Kidney (tissue), 14 donors: ENCODE data around the gene IL13RA1. TPM values are rescaled to one million over a fixed set of nuclear protein-coding genes. Genes with fewer than 3 reads are reported as not detected.
"Not testable (repeated sequence)": the region's sequence is repeated elsewhere in the genome, so short reads cannot be mapped to it uniquely, and the experiment has no call there.

Experiments used
- DNase-seq, 5 donors: peaks; one replicate each; pipeline ENCODE4 v3.0.0-alpha.2; 2013 to 2020
- FAIRE-seq: peaks from 2 replicates; lab custom pipeline; 2012; peaks lifted over from hg19 to GRCh38; lab: Jason Lieb, UNC
- H3K27ac ChIP-seq, 2 donors: one replicate each; pipeline ENCODE4 v1.7.0; 2013; ENCODE audit warnings: low read depth in 2 of 2, low read length in 2 of 2, inconsistent platforms in 1 of 2
- H3K27me3 ChIP-seq: one replicate; pipeline ENCODE4 v1.7.1; 2013; ENCODE audit warnings: low read length, inconsistent platforms; ENCODE audit not compliant: control insufficient read depth, insufficient read depth
- H3K36me3 ChIP-seq, 3 donors: one replicate each; pipeline versions ENCODE4 v1.7.0 to v1.7.1; 2013; ENCODE audit warnings: low read length in 3 of 3, control low read depth in 1 of 3, inconsistent platforms in 1 of 3; ENCODE audit not compliant: insufficient read depth in 3 of 3, control insufficient read depth in 2 of 3
- H3K4me1 ChIP-seq, 3 donors: one replicate each; pipeline versions ENCODE4 v1.7.0 to v1.7.1; 2013; ENCODE audit warnings: low read length in 3 of 3, inconsistent platforms in 1 of 3, low read depth in 1 of 3; ENCODE audit not compliant: control insufficient read depth in 2 of 3, insufficient read depth in 2 of 3
- H3K4me3 ChIP-seq, 3 donors: one replicate each; pipeline versions ENCODE4 v1.7.0 to v1.8.1; 2013; ENCODE audit warnings: low read length in 3 of 3, control low read depth in 1 of 3, inconsistent platforms in 1 of 3
- H3K9ac ChIP-seq, 3 donors: one replicate each; pipeline versions ENCODE4 v1.7.0 to v1.7.1; 2013; ENCODE audit warnings: low read length in 3 of 3, control low read depth in 1 of 3, inconsistent platforms in 1 of 3
- H3K9me3 ChIP-seq, 3 donors: one replicate each; pipeline versions ENCODE4 v1.7.0 to v1.7.1; 2013; ENCODE audit warnings: low read length in 3 of 3, control low read depth in 1 of 3, inconsistent platforms in 1 of 3; ENCODE audit not compliant: control insufficient read depth in 2 of 3, insufficient read depth in 1 of 3
- intact Hi-C: fragments of 100-400 bp; cut with DNase I; formaldehyde crosslinking; loops from one replicate; pipeline ENCODE4 v1.11.1; 2022
- polyA plus RNA-seq: library from polyadenylated mRNA; stranded (reverse); fragments of 350-450 nt; fragmentation: Illumina TruSeq; extraction: RNeasy Lipid Tissue Mini Kit (QIAGEN cat#74804); gene quantifications from one replicate; pipeline ENCODE4 v1.2.3, GENCODE V29; 2014; ENCODE audit warnings: low read depth, low replicate concordance; ENCODE audit not compliant: insufficient read depth
- total RNA-seq: library from RNA; stranded (reverse); fragmentation: NEBNext Ultra II Directional; extraction: Animal tissue kit (Norgen Biotek cat#: 25700); gene quantifications from one replicate; pipeline ENCODE4 v1.2.1, GENCODE V29; 2021
- TF ChIP-seq, protein P1 (sequence below): IDR thresholded peaks from 3 replicates; pipeline ENCODE4 v1.5.1; 2012; ENCODE audit warnings: mild to moderate bottlenecking, moderate library complexity, borderline replicate concordance; ENCODE audit not compliant: insufficient read depth; ENCODE audit errors: extremely low read depth
- donor health status: control.
- donor health status: control.
- donor health status: control.
- donor health status: control.
- donor health status: control.
- donor health status: DM: yes; HTN: yes; CAD: no.
- donor health status: Normal renal cell carcinoma (clear cell type).

IL13RA1 gene
- total and polyA plus RNA-seq, 2 donors from 2014 or later = 26.5 to 79.8 TPM

DNA sequence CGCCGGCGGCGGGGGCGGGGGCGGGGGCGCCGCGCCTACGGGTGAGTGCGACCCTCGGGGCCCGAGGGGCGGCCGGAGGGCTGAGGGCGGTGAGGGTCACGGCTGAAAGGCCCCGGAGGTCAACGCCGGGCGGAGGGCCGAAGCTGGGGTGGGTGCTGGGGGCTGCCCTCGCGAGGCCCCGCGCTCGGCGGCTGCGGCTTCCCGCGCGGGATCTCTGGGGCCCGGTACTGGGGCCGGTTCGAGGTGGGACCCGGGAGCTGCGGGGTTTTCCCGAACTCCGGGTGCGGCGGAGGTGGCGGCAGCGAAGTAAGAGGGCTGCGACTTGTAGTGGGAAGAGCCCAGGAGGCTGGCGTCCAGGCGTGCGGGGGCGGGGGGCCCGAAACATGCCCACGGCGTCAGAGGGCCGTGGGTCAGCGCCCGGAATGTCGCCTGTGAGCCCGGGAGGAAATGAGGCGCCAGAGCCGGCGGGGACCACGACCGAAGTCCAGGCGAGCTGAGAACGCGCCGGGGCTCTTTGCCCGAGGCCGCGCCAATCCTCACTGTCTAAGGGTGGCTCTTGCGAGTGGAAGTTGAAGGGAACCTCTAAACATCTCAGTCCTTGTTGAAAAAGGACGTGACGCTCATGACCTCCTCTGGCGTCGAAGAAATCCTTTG, 407 bp downstream of the IL13RA1 start:
- intact Hi-C loops = no loop called here
- peak; percentile 41 to 89 (median 61) for DNase-seq

DNA sequence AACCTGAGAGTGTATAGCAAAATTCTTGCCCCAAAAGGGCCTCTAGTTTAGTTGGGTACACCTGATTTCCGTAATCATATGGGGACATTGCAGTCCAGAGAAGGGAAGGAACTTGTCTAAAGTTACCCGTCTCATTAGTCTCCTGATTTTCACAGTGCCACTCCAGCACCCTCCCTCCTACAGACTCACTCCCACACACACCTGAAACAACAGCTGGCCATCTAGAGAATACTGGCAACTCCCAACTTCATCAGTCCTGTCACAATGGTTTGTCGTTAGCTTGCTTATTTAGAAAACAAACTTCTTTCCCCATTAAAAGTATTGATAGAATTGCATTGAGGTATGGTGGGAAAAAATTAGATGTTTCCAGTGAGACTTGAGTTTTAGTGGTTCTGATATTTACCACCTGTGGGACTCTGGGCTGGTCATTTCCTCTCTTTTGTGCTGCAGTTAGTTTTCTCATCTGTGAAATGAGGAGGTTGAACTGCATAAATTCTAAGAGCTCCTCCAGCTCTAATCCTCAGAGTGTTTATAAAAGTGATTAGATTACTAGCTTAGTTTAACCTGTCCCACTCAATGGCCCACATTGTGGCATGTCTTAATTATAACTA, 1.7 kb downstream of the IL13RA1 start:
- FAIRE-seq (no peak), DNase-seq (peak in 4 of 5 donors; percentile 63 to 80 (median 70))
- H3K36me3 ChIP-seq = no peaks in the 10 kb centered on the region
- intact Hi-C loops = no loop called here
- no peaks in the 10 kb centered on the region for H3K9me3 ChIP-seq
- H3K27me3 ChIP-seq = no peaks in the 10 kb centered on the region
- H3K27ac ChIP-seq = peak overlapping the region; percentile 34 to 85
- peak overlapping the region in 1 of 3 donors; percentile 67 for H3K9ac ChIP-seq
- TF ChIP-seq, protein P1, sequence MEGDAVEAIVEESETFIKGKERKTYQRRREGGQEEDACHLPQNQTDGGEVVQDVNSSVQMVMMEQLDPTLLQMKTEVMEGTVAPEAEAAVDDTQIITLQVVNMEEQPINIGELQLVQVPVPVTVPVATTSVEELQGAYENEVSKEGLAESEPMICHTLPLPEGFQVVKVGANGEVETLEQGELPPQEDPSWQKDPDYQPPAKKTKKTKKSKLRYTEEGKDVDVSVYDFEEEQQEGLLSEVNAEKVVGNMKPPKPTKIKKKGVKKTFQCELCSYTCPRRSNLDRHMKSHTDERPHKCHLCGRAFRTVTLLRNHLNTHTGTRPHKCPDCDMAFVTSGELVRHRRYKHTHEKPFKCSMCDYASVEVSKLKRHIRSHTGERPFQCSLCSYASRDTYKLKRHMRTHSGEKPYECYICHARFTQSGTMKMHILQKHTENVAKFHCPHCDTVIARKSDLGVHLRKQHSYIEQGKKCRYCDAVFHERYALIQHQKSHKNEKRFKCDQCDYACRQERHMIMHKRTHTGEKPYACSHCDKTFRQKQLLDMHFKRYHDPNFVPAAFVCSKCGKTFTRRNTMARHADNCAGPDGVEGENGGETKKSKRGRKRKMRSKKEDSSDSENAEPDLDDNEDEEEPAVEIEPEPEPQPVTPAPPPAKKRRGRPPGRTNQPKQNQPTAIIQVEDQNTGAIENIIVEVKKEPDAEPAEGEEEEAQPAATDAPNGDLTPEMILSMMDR = no peak
- peak overlapping the region; percentile 28 to 70 (median 69) for H3K4me3 ChIP-seq
- peaks cover 0 to 15% (median 4%) of the 10 kb centered on the region in 3 donors for H3K4me1 ChIP-seq

More for the DNA sequence above, 407 bp downstream of the IL13RA1 start:
- no peaks in the 10 kb centered on the region for H3K9me3 ChIP-seq
- H3K9ac ChIP-seq = peak overlapping the region in 1 of 3 donors; percentile 67
- TF ChIP-seq, protein P1 = no peak
- FAIRE-seq = no peak
- no peaks in the 10 kb centered on the region for H3K27me3 ChIP-seq
- peak overlapping the region; percentile 85 to 89 for H3K27ac ChIP-seq
- no peaks in the 10 kb centered on the region for H3K36me3 ChIP-seq
- peak overlapping the region; percentile 36 to 70 (median 69) for H3K4me3 ChIP-seq
- peaks cover 0 to 15% (median 4%) of the 10 kb centered on the region in 3 donors for H3K4me1 ChIP-seq

DNA sequence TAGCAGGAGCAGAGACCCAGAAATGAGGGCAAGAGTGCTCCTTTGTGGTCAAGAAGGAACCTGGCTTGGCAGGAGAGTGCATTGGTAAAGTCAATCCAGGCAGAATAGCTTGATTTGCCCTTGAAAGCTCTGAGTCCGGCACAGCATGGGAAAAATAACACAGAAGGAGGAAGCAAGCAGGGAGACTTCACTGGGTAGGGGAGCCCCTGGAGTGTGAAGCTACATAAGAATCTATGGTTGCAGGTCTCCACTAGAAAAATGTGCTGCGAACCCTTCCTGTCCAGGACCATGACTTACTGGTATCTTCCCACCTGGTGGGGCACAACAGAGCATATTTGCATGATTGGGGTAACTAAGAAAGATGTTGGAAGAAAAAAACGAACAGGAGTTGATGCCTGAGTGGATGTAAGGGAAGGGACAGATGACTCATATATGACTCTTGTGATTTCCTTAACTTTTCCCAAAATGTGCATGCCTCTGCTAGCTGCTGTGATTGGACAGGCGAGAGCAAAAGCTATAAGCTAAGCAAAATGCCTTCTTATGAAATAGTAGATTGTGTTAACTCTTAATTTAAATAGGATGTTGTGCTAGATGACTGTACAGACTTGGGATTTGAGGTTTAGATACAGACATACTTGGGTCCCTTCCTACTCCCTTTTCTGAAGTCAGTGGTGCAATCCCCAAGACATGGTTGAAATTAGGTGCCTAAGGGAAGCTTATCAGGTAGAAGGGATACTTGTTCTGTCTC, 3.3 kb downstream of the IL13RA1 start:
- H3K4me1 ChIP-seq = peaks cover 0 to 15% (median 4%) of the 10 kb centered on the region in 3 donors
- intact Hi-C loops = no loop called here
- DNase-seq (no peak), FAIRE-seq (no peak)
- no peak overlapping the region for H3K4me3 ChIP-seq
- peak overlapping the region in 1 of 3 donors; percentile 34 for H3K9ac ChIP-seq
- H3K9me3 ChIP-seq = no peaks in the 10 kb centered on the region
- H3K27ac ChIP-seq = peak overlapping the region; percentile 13 to 32
- TF ChIP-seq, protein P1 = no peak
- no peaks in the 10 kb centered on the region for H3K27me3 ChIP-seq
- no peaks in the 10 kb centered on the region for H3K36me3 ChIP-seq

GRCh38 chrX:118732551-118732950, 5.1 kb downstream of the IL13RA1 start:
- H3K36me3 ChIP-seq, H3K9me3 ChIP-seq, H3K4me3 ChIP-seq, DNase-seq, intact Hi-C loops, H3K27ac ChIP-seq, H3K27me3 ChIP-seq, FAIRE-seq, H3K9ac ChIP-seq: not testable (repeated sequence)
- H3K4me1 ChIP-seq = peaks cover 0 to 10% (median 4%) of the 10 kb centered on the region in 3 donors
